ENCODE results near the gene DPY19L1. TPM values are rescaled to one million over a fixed set of nuclear protein-coding genes. Genes with fewer than 3 reads are reported as not detected.
"Not testable (repeated sequence)": the region's sequence is repeated elsewhere in the genome, so short reads cannot be mapped to it uniquely, and the experiment has no call there.

DPY19L1 gene
- total RNA-seq, 1 experiment from 2014 or later = 90.4 TPM

DNA sequence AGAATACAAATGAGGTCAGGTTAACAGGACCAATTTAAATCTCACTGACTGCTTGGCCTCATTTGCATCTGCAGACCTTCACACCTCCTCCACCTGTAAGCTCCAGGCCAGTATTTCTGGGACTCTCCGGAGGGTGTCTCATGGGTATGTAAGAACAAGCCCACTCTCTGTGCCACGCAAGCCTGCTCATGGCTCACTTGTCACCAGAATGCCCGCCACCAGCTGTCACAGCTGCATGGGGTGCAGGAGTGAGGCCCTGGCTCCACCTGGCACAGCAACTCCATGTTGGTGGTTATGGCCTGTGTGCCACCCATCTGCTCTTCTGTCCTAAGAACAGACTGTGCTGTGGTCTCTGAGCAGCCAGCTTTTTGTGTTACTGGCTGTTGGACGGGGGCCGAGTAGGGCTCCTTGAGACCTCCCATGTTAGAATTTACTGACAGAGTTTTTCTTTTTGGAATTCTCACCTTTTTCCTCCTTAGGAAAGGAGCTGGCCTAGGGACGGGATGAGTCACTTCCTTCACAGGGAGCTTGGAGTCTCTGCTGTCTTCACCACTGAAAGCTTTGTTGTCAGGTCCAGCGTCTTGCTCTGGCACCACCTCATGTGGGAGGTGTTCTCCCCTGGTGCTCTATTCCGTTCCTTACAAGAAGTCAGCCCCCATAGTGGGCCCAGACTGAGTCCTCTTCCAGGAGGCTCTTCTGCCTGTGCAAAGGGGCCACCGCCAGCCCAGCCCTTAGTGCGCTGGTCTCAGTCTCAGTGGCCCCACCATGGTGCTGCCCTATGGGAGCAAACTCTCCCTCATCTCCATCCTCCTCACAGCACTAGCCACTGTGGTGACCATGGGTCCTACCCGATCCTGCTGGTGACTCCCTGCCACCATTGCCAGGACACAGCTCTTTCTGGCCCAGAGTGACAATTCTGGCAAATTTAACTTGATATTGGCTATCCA is 20.5 kb upstream of the DPY19L1 start:
- H3K36me3 Mint-ChIP-seq (ENCODE audit: insufficient read depth, unreplicated experiment); H3K27me3 Mint-ChIP-seq (ENCODE audit: unreplicated experiment); H3K9me3 Mint-ChIP-seq (ENCODE audit: low read depth, unreplicated experiment); H3K4me3 Mint-ChIP-seq (ENCODE audit: low read depth, unreplicated experiment); BruUV-seq (replicated peaks); DNase-seq; H3K4me1 Mint-ChIP-seq (ENCODE audit: low read depth, unreplicated experiment); H3K27ac Mint-ChIP-seq (ENCODE audit: unreplicated experiment); intact Hi-C loops (cut with micrococcal nuclease; ENCODE audit: unreplicated experiment): not testable (repeated sequence)
- CTCF ChIA-PET = interaction anchor here (0.6 to 0.7 kb wide), 2 partner anchors 544 to 646 kb away, joined by 3 to 5 read pairs; no protein-coding TSS in a partner anchor

GRCh38 chr7:35055733-35056132 is 18.4 kb upstream of the DPY19L1 start:
- H3K36me3 Mint-ChIP-seq (ENCODE audit: insufficient read depth, unreplicated experiment); H3K4me1 Mint-ChIP-seq (ENCODE audit: low read depth, unreplicated experiment); H3K27ac Mint-ChIP-seq (ENCODE audit: unreplicated experiment); H3K27me3 Mint-ChIP-seq (ENCODE audit: unreplicated experiment); CTCF ChIA-PET; H3K4me3 Mint-ChIP-seq (ENCODE audit: low read depth, unreplicated experiment); H3K9me3 Mint-ChIP-seq (ENCODE audit: low read depth, unreplicated experiment); DNase-seq; BruUV-seq (replicated peaks); intact Hi-C loops (cut with micrococcal nuclease; ENCODE audit: unreplicated experiment): not testable (repeated sequence)
- TF ChIP-seq CTCF (IDR thresholded peaks at IDR 0.05; ENCODE audit: unreplicated experiment) = peak; percentile 63

DNA sequence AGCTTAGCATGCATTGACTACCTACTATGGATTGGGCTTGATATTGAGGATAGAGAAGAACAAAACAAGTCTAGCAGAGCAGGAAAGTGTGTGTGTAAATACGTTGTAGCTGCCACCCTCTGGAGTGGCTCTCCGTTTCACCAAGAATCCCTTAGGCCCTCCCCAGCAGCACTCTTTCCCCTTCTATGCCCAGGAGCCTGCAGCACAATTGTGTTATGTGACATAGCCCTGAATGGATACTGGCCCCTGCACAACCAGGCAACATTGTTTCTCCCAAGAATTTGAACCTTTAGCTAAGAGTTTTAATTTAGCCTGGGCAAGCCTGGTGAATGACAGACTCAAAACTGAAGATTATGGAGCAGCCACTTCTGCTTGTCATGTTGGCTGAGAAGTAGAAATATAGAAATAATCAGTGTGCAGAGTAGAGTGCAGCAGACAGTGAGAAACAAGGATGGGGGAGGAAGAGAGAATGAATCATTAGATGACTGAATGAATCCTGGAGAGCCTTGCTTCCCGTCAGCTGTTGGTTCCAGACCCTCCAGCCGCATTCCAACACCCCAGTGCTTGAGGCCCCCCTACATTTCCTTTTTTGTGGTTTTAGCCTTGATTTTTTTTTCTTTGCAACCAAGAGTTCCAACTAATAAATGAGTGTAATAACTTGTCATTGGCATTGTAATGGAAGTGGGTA is 16.3 kb upstream of the DPY19L1 start:
- H3K36me3 Mint-ChIP-seq (ENCODE audit: insufficient read depth, unreplicated experiment); H3K4me3 Mint-ChIP-seq (ENCODE audit: low read depth, unreplicated experiment); H3K27ac Mint-ChIP-seq (ENCODE audit: unreplicated experiment); H3K27me3 Mint-ChIP-seq (ENCODE audit: unreplicated experiment); BruUV-seq (replicated peaks); H3K9me3 Mint-ChIP-seq (ENCODE audit: low read depth, unreplicated experiment); DNase-seq; H3K4me1 Mint-ChIP-seq (ENCODE audit: low read depth, unreplicated experiment); intact Hi-C loops (cut with micrococcal nuclease; ENCODE audit: unreplicated experiment); CTCF ChIA-PET: not testable (repeated sequence)

DNA sequence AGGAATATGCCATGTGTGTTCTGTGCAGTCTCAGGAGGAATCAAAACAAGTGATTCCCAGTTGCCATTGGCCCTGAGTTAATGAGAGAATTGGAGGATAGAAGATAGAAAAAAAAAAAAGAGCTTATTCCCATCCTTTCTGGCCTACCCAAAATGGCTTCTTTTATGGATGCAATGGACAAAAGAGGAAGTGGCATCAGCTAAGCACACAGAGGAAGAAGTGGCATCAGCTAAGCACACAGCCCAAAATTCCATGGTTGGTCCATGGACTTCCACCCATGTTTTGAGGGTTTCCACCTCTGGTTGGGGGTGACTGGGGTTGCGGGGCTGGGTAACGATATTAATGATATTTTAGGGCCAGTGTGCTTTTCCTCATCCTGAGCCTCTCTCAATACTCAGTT is 11.1 kb upstream of the DPY19L1 start:
- H3K27me3 Mint-ChIP-seq (ENCODE audit: unreplicated experiment); CTCF ChIA-PET: not testable (repeated sequence)

DNA sequence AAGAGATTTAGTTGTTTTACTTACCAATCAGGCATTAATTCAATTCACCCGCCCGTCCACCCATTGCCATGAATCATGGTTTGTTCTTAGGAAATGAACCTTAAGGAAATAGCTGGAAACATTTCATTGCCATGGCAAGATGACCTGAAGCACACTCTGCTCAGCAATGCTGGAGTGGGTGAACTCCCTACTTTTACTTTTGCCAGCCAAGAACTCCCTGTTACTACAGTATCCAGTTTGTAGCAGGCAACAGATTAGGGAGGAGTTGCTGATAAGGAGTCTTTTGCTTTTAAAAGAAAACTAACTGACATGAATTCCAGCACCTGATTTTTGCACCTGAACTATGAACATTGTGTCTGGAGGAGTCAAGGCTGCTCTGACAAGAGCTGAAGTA is 10.6 kb upstream of the DPY19L1 start:
- H3K36me3 Mint-ChIP-seq (ENCODE audit: insufficient read depth, unreplicated experiment); H3K4me3 Mint-ChIP-seq (ENCODE audit: low read depth, unreplicated experiment); DNase-seq; CTCF ChIA-PET; BruUV-seq (replicated peaks); H3K27ac Mint-ChIP-seq (ENCODE audit: unreplicated experiment); H3K4me1 Mint-ChIP-seq (ENCODE audit: low read depth, unreplicated experiment); H3K9me3 Mint-ChIP-seq (ENCODE audit: low read depth, unreplicated experiment); intact Hi-C loops (cut with micrococcal nuclease; ENCODE audit: unreplicated experiment): not testable (repeated sequence)
- peaks cover 12% of the 10 kb centered on the region for H3K27me3 Mint-ChIP-seq (ENCODE audit: unreplicated experiment)

More for the DNA sequence above, 11.1 kb upstream of the DPY19L1 start:
- DNase-seq; BruUV-seq (replicated peaks); intact Hi-C loops (cut with micrococcal nuclease; ENCODE audit: unreplicated experiment); H3K9me3 Mint-ChIP-seq (ENCODE audit: low read depth, unreplicated experiment); H3K27ac Mint-ChIP-seq (ENCODE audit: unreplicated experiment); H3K4me3 Mint-ChIP-seq (ENCODE audit: low read depth, unreplicated experiment); H3K36me3 Mint-ChIP-seq (ENCODE audit: insufficient read depth, unreplicated experiment); H3K4me1 Mint-ChIP-seq (ENCODE audit: low read depth, unreplicated experiment): not testable (repeated sequence)

- H3K27ac Mint-ChIP-seq (ENCODE audit: unreplicated experiment); H3K36me3 Mint-ChIP-seq (ENCODE audit: insufficient read depth, unreplicated experiment); CTCF ChIA-PET; BruUV-seq (replicated peaks); H3K4me3 Mint-ChIP-seq (ENCODE audit: low read depth, unreplicated experiment); H3K4me1 Mint-ChIP-seq (ENCODE audit: low read depth, unreplicated experiment); H3K9me3 Mint-ChIP-seq (ENCODE audit: low read depth, unreplicated experiment); intact Hi-C loops (cut with micrococcal nuclease; ENCODE audit: unreplicated experiment); DNase-seq: not testable (repeated sequence)
- peaks cover 17% of the 10 kb centered on the region for H3K27me3 Mint-ChIP-seq (ENCODE audit: unreplicated experiment)
Observed at GRCh38 chr7:35047263-35047911, 10.1 kb upstream of the DPY19L1 start.

GRCh38 chr7:35043301-35043700 is 6.0 kb upstream of the DPY19L1 start:
- H3K36me3 Mint-ChIP-seq (ENCODE audit: insufficient read depth, unreplicated experiment); H3K4me1 Mint-ChIP-seq (ENCODE audit: low read depth, unreplicated experiment); H3K9me3 Mint-ChIP-seq (ENCODE audit: low read depth, unreplicated experiment); CTCF ChIA-PET; intact Hi-C loops (cut with micrococcal nuclease; ENCODE audit: unreplicated experiment); H3K27ac Mint-ChIP-seq (ENCODE audit: unreplicated experiment); DNase-seq; H3K4me3 Mint-ChIP-seq (ENCODE audit: low read depth, unreplicated experiment); BruUV-seq (replicated peaks): not testable (repeated sequence)
- H3K27me3 Mint-ChIP-seq (ENCODE audit: unreplicated experiment) = peaks cover 18% of the 10 kb centered on the region

Measured in Calu3 (cell line).